HEK293 (cell line): Measurements from ENCODE around the gene CPNE2.

Experiments used
- CTCF ChIA-PET: fragments of 350-600 bp; formaldehyde crosslinking; extraction: SDS; loops from one replicate; lab custom pipeline; 2021; ENCODE audit warnings: antibody characterized with exemption; lab: Yijun Ruan, JAX
- POLR2A ChIA-PET: fragments of 300-600 bp; formaldehyde crosslinking; extraction: SDS; loops from one replicate; lab custom pipeline; 2020; ENCODE audit warnings: antibody characterized with exemption, inconsistent platforms; lab: Yijun Ruan, JAX
- H3K27ac ChIP-seq: fragments of 200-500 bp; sonication (Bioruptor generic); 2 replicates; pipeline ENCODE4 v1.5.1; 2014; ENCODE audit warnings: low read depth, low read length, control low read depth, inconsistent platforms; ENCODE audit errors: extremely low read depth
- H3K36me3 ChIP-seq, 2 experiments: fragments of 200-500 bp in 1 of 2; sonication (Bioruptor generic) in 1 of 2; 1 replicate in 1 of 2; 2 replicates in 1 of 2; pipeline ENCODE4 v1.5.1; 2014 to 2017; ENCODE audit warnings: inconsistent platforms in 2 of 2, low read length in 2 of 2; ENCODE audit not compliant: control insufficient read depth in 2 of 2, insufficient read depth in 1 of 2
- H3K4me1 ChIP-seq: fragments of 200-500 bp; sonication (Bioruptor generic); 2 replicates; pipeline ENCODE4 v1.5.1; 2014; ENCODE audit warnings: mild to moderate bottlenecking, low read length, inconsistent platforms; ENCODE audit not compliant: control insufficient read depth, insufficient read depth
- H3K4me3 ChIP-seq: 2 replicates; pipeline ENCODE4 v1.5.1; 2011; ENCODE audit warnings: low read depth, mild to moderate bottlenecking, control low read depth, low read length, moderate library complexity
- H3K9me3 ChIP-seq: fragments of 200-500 bp; sonication (Bioruptor generic); 2 replicates; pipeline ENCODE4 v1.5.1; 2014; ENCODE audit warnings: low read depth, low read length, inconsistent platforms; ENCODE audit not compliant: control insufficient read depth, insufficient read depth
- ELK4 ChIP-seq: IDR thresholded peaks from 2 replicates; pipeline ENCODE4 v1.6.1; 2011; ENCODE audit warnings: mild to moderate bottlenecking, low read depth, low read length, borderline replicate concordance
- OSR2 ChIP-seq: fragments of 450-650 bp; formaldehyde crosslinking; IDR thresholded peaks from 2 replicates; pipeline ENCODE4 v1.5.1; 2016; ENCODE audit warnings: missing biosample characterization, missing genetic modification characterization
- PRDM10 ChIP-seq: fragments of 450-650 bp; formaldehyde crosslinking; IDR thresholded peaks from 2 replicates; pipeline ENCODE4 v1.5.1; 2016; ENCODE audit warnings: missing biosample characterization, missing genetic modification characterization
- TCF7L2 ChIP-seq: IDR thresholded peaks from 2 replicates; pipeline ENCODE4 v1.6.1; 2011; ENCODE audit warnings: low read depth, mild to moderate bottlenecking, inconsistent platforms, low read length, moderate library complexity, borderline replicate concordance
- ZBTB21 ChIP-seq: fragments of 450-650 bp; formaldehyde crosslinking; IDR thresholded peaks from 2 replicates; pipeline ENCODE4 v1.5.1; 2017; ENCODE audit warnings: missing biosample characterization, missing genetic modification characterization
- ZFHX2 ChIP-seq: fragments of 450-650 bp; formaldehyde crosslinking; conservative IDR thresholded peaks from 2 replicates; pipeline ENCODE4 v1.5.1; 2016; ENCODE audit warnings: missing biosample characterization, missing genetic modification characterization
- ZNF148 ChIP-seq: fragments of 450-650 bp; formaldehyde crosslinking; IDR thresholded peaks from 2 replicates; pipeline ENCODE4 v1.5.0; 2017; ENCODE audit warnings: missing biosample characterization, missing genetic modification characterization, borderline replicate concordance
- ZNF202 ChIP-seq: fragments of 450-650 bp; formaldehyde crosslinking; IDR thresholded peaks from 2 replicates; pipeline ENCODE4 v1.5.1; 2016; ENCODE audit warnings: missing biosample characterization, missing genetic modification characterization, borderline replicate concordance
- ZNF239 ChIP-seq: fragments of 450-650 bp; formaldehyde crosslinking; IDR thresholded peaks from 2 replicates; pipeline ENCODE4 v1.5.1; 2016; ENCODE audit warnings: missing biosample characterization, missing genetic modification characterization
- ZNF266 ChIP-seq: fragments of 450-650 bp; formaldehyde crosslinking; IDR thresholded peaks from 2 replicates; pipeline ENCODE4 v1.5.1; 2016; ENCODE audit warnings: missing biosample characterization, missing genetic modification characterization, low read depth
- ZNF350 ChIP-seq: fragments of 450-650 bp; formaldehyde crosslinking; IDR thresholded peaks from 2 replicates; pipeline ENCODE4 v1.5.0; 2017; ENCODE audit warnings: missing biosample characterization, mild to moderate bottlenecking, missing genetic modification characterization
- ZNF423 ChIP-seq: fragments of 450-650 bp; formaldehyde crosslinking; IDR thresholded peaks from 2 replicates; pipeline ENCODE4 v1.5.1; 2016; ENCODE audit warnings: missing biosample characterization, missing genetic modification characterization
- ZNF529 ChIP-seq: fragments of 450-650 bp; formaldehyde crosslinking; IDR thresholded peaks from 2 replicates; pipeline ENCODE4 v1.5.1; 2017; ENCODE audit warnings: missing genetic modification characterization, missing biosample characterization; ENCODE audit not compliant: insufficient replicate concordance
- ZNF530 ChIP-seq: fragments of 450-650 bp; formaldehyde crosslinking; IDR thresholded peaks from 2 replicates; pipeline ENCODE4 v1.5.1; 2016; ENCODE audit warnings: low read depth, missing biosample characterization, missing genetic modification characterization
- ZNF544 ChIP-seq: fragments of 450-650 bp; formaldehyde crosslinking; IDR thresholded peaks from 2 replicates; pipeline ENCODE4 v1.5.0; 2017; ENCODE audit warnings: missing biosample characterization, missing genetic modification characterization
- ZNF561 ChIP-seq: fragments of 450-650 bp; IDR thresholded peaks from 2 replicates; pipeline ENCODE4 v1.5.1; 2018; ENCODE audit warnings: missing biosample characterization, missing genetic modification characterization, borderline replicate concordance
- ZNF610 ChIP-seq: fragments of 450-650 bp; formaldehyde crosslinking; IDR thresholded peaks from 2 replicates; pipeline ENCODE4 v1.5.1; 2016; ENCODE audit warnings: missing biosample characterization, missing genetic modification characterization, borderline replicate concordance
- ZNF692 ChIP-seq: fragments of 450-650 bp; formaldehyde crosslinking; IDR thresholded peaks from 2 replicates; pipeline ENCODE4 v1.5.1; 2016; ENCODE audit warnings: missing biosample characterization, missing genetic modification characterization
- ZNF704 ChIP-seq: fragments of 450-650 bp; formaldehyde crosslinking; IDR thresholded peaks from 2 replicates; pipeline ENCODE4 v1.5.1; 2016; ENCODE audit warnings: missing biosample characterization, missing genetic modification characterization
- ZNF768 ChIP-seq: fragments of 450-650 bp; formaldehyde crosslinking; IDR thresholded peaks from 2 replicates; pipeline ENCODE4 v1.5.1; 2018; ENCODE audit warnings: missing biosample characterization, mild to moderate bottlenecking, missing genetic modification characterization

CPNE2 gene

GRCh38 chr16:57149391-57149790, 57.0 kb downstream of the CPNE2 start:
- POLR2A ChIA-PET, result interaction anchor here (0.5 kb wide), 1 partner anchor 13 kb away, joined by 6 read pairs; no protein-coding TSS in a partner anchor
- H3K4me3 ChIP-seq, result no peak overlapping the region
- CTCF ChIA-PET, result interaction anchor here (0.6 to 1.0 kb wide), 4 partner anchors 26 to 202 kb away, joined by 3 to 5 read pairs (median 4); partner anchors contain the start of gene CPNE2
- TF ChIP-seq ZNF202, result no peak
- TF ChIP-seq ZNF704 (tag by site-specific recombination), result no peak
- no peak for TF ChIP-seq ZNF561 (tag by site-specific recombination)
- no peak for TF ChIP-seq ZNF610 (tag by site-specific recombination)
- no peak for TF ChIP-seq PRDM10
- no peak for TF ChIP-seq ZNF692 (tag by site-specific recombination)
- no peak for TF ChIP-seq ZNF530 (tag by site-specific recombination)
- no peaks in the 10 kb centered on the region for H3K4me1 ChIP-seq
- no peak overlapping the region for H3K27ac ChIP-seq
- no peaks in the 10 kb centered on the region for H3K9me3 ChIP-seq
- peaks cover 7 to 33% of the 10 kb centered on the region in 2 experiments; a peak in 1 of 3 replicates for H3K36me3 ChIP-seq

GRCh38 chr16:57150682-57151330, 58.4 kb downstream of the CPNE2 start:
- H3K27ac ChIP-seq, result no peak overlapping the region
- ChIA-PET CTCF (interaction anchor here (0.6 to 2.4 kb wide), 3 partner anchors 18 to 67 kb away, joined by 3 to 15 read pairs (median 6); no protein-coding TSS in a partner anchor), POLR2A (no interaction called here)
- no peaks in the 10 kb centered on the region for H3K4me1 ChIP-seq
- no peak for TF ChIP-seq ZNF202
- no peak for TF ChIP-seq ZNF529 (tag by site-specific recombination)
- no peak for TF ChIP-seq ZNF350 (tag by site-specific recombination)
- no peak for TF ChIP-seq ZNF544 (tag by site-specific recombination)
- TF ChIP-seq ZNF423 (tag by site-specific recombination), result no peak
- H3K9me3 ChIP-seq, result no peaks in the 10 kb centered on the region
- H3K36me3 ChIP-seq, result peaks cover 15 to 48% of the 10 kb centered on the region in 2 experiments; a peak in 2 of 3 replicates
- H3K4me3 ChIP-seq, result no peak overlapping the region

GRCh38 chr16:57151369-57151768, 59.0 kb downstream of the CPNE2 start:
- Histone ChIP-seq H3K27ac (no peak overlapping the region), H3K36me3 (peaks cover 17 to 53% of the 10 kb centered on the region in 2 experiments; a peak in 2 of 3 replicates), H3K9me3 (no peaks in the 10 kb centered on the region), H3K4me3 (no peak overlapping the region), H3K4me1 (no peaks in the 10 kb centered on the region)
- POLR2A ChIA-PET, result no interaction called here
- CTCF ChIA-PET, result interaction anchor here (0.5 to 2.4 kb wide), 5 partner anchors 17 to 200 kb away, joined by 3 to 15 read pairs (median 6); no protein-coding TSS in a partner anchor
- TF ChIP-seq ZNF266 (tag by site-specific recombination), result no peak
- TF ChIP-seq ZNF561 (tag by site-specific recombination), result no peak
- TF ChIP-seq ZNF239, result no peak
- no peak for TF ChIP-seq ZNF148 (tag by site-specific recombination)
- no peak for TF ChIP-seq TCF7L2
- TF ChIP-seq ZNF768 (tag by site-specific recombination), result no peak
- TF ChIP-seq ELK4, result no peak
- TF ChIP-seq ZFHX2 (tag by site-specific recombination), result no peak
- no peak for TF ChIP-seq OSR2 (tag by site-specific recombination)
- TF ChIP-seq ZBTB21 (tag by site-specific recombination), result no peak
